PFSK-1 (cell line): ENCODE results near the gene NT5C2.

Experiments used
- FOXP2 ChIP-seq: optimal IDR thresholded peaks from 2 replicates; pipeline ENCODE3; 2011; ENCODE audit warnings: borderline replicate concordance, control low read depth, inconsistent platforms; ENCODE audit not compliant: insufficient read depth; ENCODE audit errors: extremely low read length, extremely low read depth
- POLR2AphosphoS5 ChIP-seq: IDR thresholded peaks from 2 replicates; pipeline ENCODE4 v1.6.1; 2012; ENCODE audit warnings: low read depth, mild to moderate bottlenecking, control low read depth, low read length, moderate library complexity
- SIN3A ChIP-seq: IDR thresholded peaks from 2 replicates; pipeline ENCODE4 v1.6.1; 2012; ENCODE audit warnings: mild to moderate bottlenecking, low read length, moderate library complexity, borderline replicate concordance; ENCODE audit not compliant: insufficient read depth
- TAF1 ChIP-seq: IDR thresholded peaks from 2 replicates; pipeline ENCODE4 v1.6.1; 2012; ENCODE audit warnings: low read length, control low read depth, borderline replicate concordance; ENCODE audit not compliant: insufficient read depth
- TF ChIP-seq, protein P1 (sequence below), 2 experiments: IDR thresholded peaks; 2 replicates each; pipeline versions ENCODE4 v1.6.1 to v1.8.0; 2011 to 2012; ENCODE audit warnings: low read depth in 2 of 2, low read length in 2 of 2, control low read depth in 1 of 2, inconsistent platforms in 1 of 2, mild to moderate bottlenecking in 1 of 2, moderate library complexity in 1 of 2; ENCODE audit not compliant: insufficient read depth in 1 of 2

NT5C2 gene

DNA sequence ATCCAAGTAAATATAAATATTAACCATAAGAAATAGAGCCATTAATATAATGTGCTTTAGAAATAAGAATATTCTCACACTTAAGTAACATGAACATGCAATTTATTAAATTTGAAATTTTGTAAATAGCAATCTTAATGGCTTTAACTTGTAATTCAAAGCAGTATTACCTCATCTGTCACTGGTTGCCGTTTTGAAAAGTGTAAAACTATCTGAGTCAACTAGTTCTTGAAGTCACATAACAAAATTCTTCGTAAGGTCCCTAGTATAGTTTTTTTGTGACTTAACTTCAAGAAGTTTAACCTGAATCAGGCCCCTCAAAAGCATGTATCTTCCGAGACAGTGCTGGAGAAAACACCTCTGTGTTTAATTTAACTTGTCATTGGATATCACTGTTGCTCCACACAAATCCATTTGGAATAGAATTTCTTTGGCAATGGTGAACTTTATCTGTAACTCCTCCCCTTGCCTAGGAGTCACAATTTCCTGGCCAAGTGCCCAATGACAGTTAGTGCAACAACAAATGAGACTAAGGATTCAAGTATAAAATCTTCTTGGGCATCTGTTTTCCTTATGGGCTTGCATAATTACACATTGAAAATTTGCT is 47.1 kb downstream of the NT5C2 start:
- TF ChIP-seq, protein P1, sequence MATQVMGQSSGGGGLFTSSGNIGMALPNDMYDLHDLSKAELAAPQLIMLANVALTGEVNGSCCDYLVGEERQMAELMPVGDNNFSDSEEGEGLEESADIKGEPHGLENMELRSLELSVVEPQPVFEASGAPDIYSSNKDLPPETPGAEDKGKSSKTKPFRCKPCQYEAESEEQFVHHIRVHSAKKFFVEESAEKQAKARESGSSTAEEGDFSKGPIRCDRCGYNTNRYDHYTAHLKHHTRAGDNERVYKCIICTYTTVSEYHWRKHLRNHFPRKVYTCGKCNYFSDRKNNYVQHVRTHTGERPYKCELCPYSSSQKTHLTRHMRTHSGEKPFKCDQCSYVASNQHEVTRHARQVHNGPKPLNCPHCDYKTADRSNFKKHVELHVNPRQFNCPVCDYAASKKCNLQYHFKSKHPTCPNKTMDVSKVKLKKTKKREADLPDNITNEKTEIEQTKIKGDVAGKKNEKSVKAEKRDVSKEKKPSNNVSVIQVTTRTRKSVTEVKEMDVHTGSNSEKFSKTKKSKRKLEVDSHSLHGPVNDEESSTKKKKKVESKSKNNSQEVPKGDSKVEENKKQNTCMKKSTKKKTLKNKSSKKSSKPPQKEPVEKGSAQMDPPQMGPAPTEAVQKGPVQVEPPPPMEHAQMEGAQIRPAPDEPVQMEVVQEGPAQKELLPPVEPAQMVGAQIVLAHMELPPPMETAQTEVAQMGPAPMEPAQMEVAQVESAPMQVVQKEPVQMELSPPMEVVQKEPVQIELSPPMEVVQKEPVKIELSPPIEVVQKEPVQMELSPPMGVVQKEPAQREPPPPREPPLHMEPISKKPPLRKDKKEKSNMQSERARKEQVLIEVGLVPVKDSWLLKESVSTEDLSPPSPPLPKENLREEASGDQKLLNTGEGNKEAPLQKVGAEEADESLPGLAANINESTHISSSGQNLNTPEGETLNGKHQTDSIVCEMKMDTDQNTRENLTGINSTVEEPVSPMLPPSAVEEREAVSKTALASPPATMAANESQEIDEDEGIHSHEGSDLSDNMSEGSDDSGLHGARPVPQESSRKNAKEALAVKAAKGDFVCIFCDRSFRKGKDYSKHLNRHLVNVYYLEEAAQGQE (IDR thresholded peaks at IDR 0.05; ENCODE audit: insufficient read depth in 1 of 2, low read depth in 2 of 2, low read length in 2 of 2): no peak
- TF ChIP-seq FOXP2 (no peak), TAF1 (no peak), SIN3A (no peak), POLR2AphosphoS5 (no peak)

DNA sequence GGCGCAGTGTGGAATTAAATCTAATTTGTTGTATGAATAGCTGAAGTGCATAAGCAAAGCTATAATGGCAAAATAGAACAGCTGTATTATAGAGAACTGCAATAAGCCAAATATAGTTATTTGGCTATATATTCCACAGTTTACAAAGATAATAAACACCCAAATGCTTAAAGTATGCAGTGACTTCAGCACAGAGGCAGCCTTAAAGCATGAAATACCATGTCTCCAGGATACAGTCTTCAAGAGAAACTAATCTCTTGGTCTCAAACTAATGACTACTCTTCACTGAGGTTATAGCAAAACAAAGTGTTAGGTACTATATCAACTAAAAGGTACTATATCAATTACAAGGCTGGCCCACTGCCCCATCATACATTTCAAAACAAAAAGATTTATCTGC is 48.0 kb downstream of the NT5C2 start:
- TF ChIP-seq, protein P1 (IDR thresholded peaks at IDR 0.05; ENCODE audit: insufficient read depth in 1 of 2, low read depth in 2 of 2, low read length in 2 of 2): no peak
- no peak for TF ChIP-seq TAF1
- no peak for TF ChIP-seq FOXP2
- TF ChIP-seq POLR2AphosphoS5: no peak
- TF ChIP-seq SIN3A: no peak

DNA sequence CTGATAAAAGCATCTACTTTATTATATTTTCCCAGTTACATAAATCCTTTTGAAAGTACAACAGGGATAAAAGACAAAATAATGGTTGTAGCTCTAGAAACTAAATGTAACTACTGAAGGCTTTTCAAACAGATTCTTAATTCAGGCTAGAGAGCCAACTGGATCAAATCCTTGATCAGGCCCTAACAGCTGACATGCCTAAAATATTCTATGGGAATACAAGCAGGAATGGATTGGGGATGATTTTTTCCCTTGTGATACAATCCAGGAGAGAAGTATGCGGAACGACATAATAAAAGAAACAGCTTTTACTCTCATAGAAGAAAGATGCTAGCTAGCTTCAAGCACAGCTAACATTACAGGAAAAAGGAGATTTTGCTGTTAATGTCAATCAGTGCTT is 49.0 kb downstream of the NT5C2 start:
- TF ChIP-seq POLR2AphosphoS5 (no peak), SIN3A (no peak), TAF1 (no peak), FOXP2 (no peak)
- TF ChIP-seq, protein P1 (IDR thresholded peaks at IDR 0.05; ENCODE audit: insufficient read depth in 1 of 2, low read depth in 2 of 2, low read length in 2 of 2): no peak

DNA sequence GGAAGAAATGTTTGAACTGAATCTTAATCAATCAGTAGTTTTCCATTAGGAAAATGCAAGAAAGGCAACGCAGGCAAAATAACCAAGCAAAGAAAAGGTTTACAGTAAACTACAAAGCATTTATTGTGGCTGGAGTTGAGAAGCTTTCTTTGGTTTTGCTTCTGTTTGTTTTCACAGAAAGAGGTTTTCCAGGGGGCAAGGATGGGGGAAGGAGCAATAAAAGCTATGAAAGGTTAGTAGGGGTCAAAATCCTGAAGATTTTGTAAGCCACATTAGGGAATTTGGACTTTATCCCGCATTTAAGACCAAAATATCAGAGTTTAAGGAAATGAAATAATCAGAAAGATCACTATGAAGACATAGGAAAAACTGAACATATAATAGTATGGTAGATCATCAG is 51.1 kb downstream of the NT5C2 start:
- TF ChIP-seq, protein P1 (IDR thresholded peaks at IDR 0.05; ENCODE audit: insufficient read depth in 1 of 2, low read depth in 2 of 2, low read length in 2 of 2): no peak
- TF ChIP-seq SIN3A: no peak
- no peak for TF ChIP-seq POLR2AphosphoS5
- TF ChIP-seq TAF1: no peak
- no peak for TF ChIP-seq FOXP2

DNA sequence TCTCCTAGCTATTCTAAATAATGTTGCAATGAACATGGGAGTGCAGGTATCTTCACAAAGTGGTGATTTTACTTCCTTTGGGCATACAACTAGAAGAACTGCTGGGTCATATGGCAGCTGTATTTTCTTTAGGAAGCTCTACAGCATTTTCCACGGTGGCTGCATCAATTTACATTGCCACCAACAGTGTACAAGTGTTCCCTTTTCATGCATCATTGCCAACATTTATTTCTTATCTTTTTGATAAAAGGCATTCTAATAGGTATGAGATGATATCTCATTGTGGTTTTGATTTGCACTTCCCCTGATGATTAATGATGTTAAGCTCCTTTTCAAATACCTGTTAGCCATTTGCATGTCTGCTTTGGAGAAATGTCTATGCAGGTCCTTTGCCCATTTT is 52.6 kb downstream of the NT5C2 start:
- TF ChIP-seq TAF1 (no peak), POLR2AphosphoS5 (no peak), FOXP2 (no peak), SIN3A (no peak)
- TF ChIP-seq, protein P1 (IDR thresholded peaks at IDR 0.05; ENCODE audit: insufficient read depth in 1 of 2, low read depth in 2 of 2, low read length in 2 of 2): no peak
